PC-3 (cell line): ENCODE measurements around the gene SV2C. TPM values are rescaled to one million over a fixed set of nuclear protein-coding genes. Genes with fewer than 3 reads are reported as not detected.

Experiments
- ATAC-seq: fragments of 200-7000 bp; cut with Tn5 transposase; 2 replicates; pipeline ENCODE4 v1.9.1; 2020; ENCODE audit warnings: mild to moderate bottlenecking, moderate library complexity
- BruUV-seq: library from RNA; stranded (reverse); fragments of 400-500 nt; replicated peaks from 2 replicates; lab custom pipeline; 2021; lab: Mats Ljungman, UMichigan
- CTCF ChIA-PET: fragments of 300-600 bp; sonication (Branson Sonifier 250); formaldehyde crosslinking; loops from one replicate; lab custom pipeline; 2022; ENCODE audit warnings: antibody characterized with exemption; lab: Charles Lee
- POLR2A ChIA-PET: fragments of 300-600 bp; sonication (Branson Sonifier 250); formaldehyde crosslinking; loops from one replicate; lab custom pipeline; 2022; ENCODE audit warnings: antibody characterized with exemption; ENCODE audit not compliant: unreplicated experiment; lab: Charles Lee
- DNase-seq: peaks from one replicate; pipeline ENCODE4 v3.0.0-alpha.2; 2015
- H2AFZ ChIP-seq: fragments of 300-600 bp; sonication (generic); 2 replicates; pipeline ENCODE4 v1.6.0; 2016; ENCODE audit warnings: antibody characterized with exemption, low read length
- H3F3A ChIP-seq: fragments of 300-600 bp; sonication (generic); one replicate; pipeline ENCODE4 v1.6.0; 2017; ENCODE audit warnings: antibody characterized with exemption, low read length, control low read depth, mild to moderate bottlenecking; ENCODE audit not compliant: unreplicated experiment
- H3K27ac ChIP-seq: fragments of 300-600 bp; sonication (generic); 2 replicates; pipeline ENCODE4 v1.5.1; 2016; ENCODE audit warnings: mild to moderate bottlenecking, low read length
- H3K27me3 ChIP-seq: fragments of 300-600 bp; sonication (generic); 2 replicates; pipeline ENCODE4 v1.6.1; 2016; ENCODE audit warnings: low read length, mixed read lengths
- H3K36me3 ChIP-seq: fragments of 300-600 bp; sonication (generic); 2 replicates; pipeline ENCODE4 v1.6.1; 2016; ENCODE audit warnings: low read depth, mixed run types, low read length, mixed read lengths
- H3K4me1 ChIP-seq: fragments of 300-600 bp; sonication (generic); 2 replicates; pipeline ENCODE4 v1.5.1; 2016; ENCODE audit warnings: low read length; ENCODE audit not compliant: insufficient read depth
- H3K4me2 ChIP-seq: fragments of 300-600 bp; sonication (generic); 2 replicates; pipeline ENCODE4 v1.6.0; 2016; ENCODE audit warnings: low read length
- H3K4me3 ChIP-seq: fragments of 300-600 bp; sonication (generic); 2 replicates; pipeline ENCODE4 v1.5.1; 2016; ENCODE audit warnings: mild to moderate bottlenecking, low read length, mixed read lengths
- H3K79me2 ChIP-seq: fragments of 300-600 bp; sonication (generic); 2 replicates; pipeline ENCODE4 v1.6.1; 2017; ENCODE audit warnings: low read length, mixed read lengths
- H3K9ac ChIP-seq: fragments of 300-600 bp; sonication (generic); 2 replicates; pipeline ENCODE4 v1.6.0; 2016; ENCODE audit warnings: mild to moderate bottlenecking, low read length
- H3K9me2 ChIP-seq: fragments of 300-600 bp; sonication (generic); replicated peaks from 2 replicates; pipeline ENCODE4 v1.6.1; 2016; ENCODE audit warnings: mixed run types, low read length, mixed read lengths
- H3K9me3 ChIP-seq: fragments of 300-600 bp; sonication (generic); 2 replicates; pipeline ENCODE4 v1.6.1; 2016; ENCODE audit warnings: low read length, mixed read lengths
- H4K20me1 ChIP-seq: fragments of 300-600 bp; sonication (generic); 2 replicates; pipeline ENCODE4 v1.6.1; 2016; ENCODE audit warnings: low read length, mixed read lengths
- CTCF ChIP-seq: fragments of 300-600 bp; sonication (generic); conservative IDR thresholded peaks from 2 replicates; pipeline ENCODE4 v1.5.1; 2017; ENCODE audit warnings: antibody characterized with exemption, low read depth, mild to moderate bottlenecking, low read length
- EZH2 ChIP-seq: fragments of 300-600 bp; sonication (generic); IDR thresholded peaks from one replicate; pipeline ENCODE4 v1.6.1; 2017; ENCODE audit warnings: antibody characterized with exemption, mild to moderate bottlenecking, low read length; ENCODE audit not compliant: unreplicated experiment
- EZH2phosphoT487 ChIP-seq: fragments of 300-600 bp; sonication (generic); IDR thresholded peaks from 2 replicates; pipeline ENCODE4 v1.6.1; 2018; ENCODE audit warnings: mild to moderate bottlenecking, antibody characterized with exemption, low read length, borderline replicate concordance
- intact Hi-C: fragments of 100-400 bp; cut with micrococcal nuclease; formaldehyde crosslinking; loops from 2 replicates; pipeline ENCODE4 v1.9.0; 2023
- total RNA-seq: library from RNA; depleted of rRNA; stranded (reverse); fragments of >200 nt; gene quantifications from 2 replicates; pipeline ENCODE4 v1.2.3, GENCODE V29; 2014

Gene SV2C
- total RNA-seq, 1 experiment from 2014 or later, result not detected

DNA sequence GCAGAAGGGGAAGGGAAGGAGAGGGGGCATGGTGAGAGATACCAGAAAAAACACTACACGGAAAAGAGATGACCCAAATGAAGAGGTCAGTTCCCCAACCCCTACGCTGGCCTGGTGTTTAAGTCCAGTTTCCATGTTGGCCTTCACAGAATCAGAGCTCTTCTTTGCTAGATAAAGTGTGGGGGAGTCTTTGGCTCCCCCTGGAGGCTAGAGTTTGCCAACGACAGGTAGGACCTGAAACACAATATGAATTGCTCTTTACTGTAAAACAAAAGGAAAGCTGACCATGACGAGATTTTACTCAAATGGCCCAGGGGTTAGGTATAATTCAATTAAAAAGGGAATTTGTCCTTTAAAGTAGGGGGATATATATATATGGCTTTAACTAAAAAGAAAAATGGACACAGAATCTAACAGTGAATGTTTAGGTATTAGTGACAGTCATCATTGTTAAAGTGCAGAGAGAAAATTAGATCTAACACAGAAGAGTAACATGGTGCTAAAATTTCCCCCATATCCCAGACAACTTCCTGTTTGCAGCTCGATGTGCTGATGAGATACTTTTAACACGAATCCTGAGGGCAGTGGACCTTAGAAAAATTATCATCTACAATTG lies 92.0 kb downstream of the SV2C start:
- H3K27me3 ChIP-seq, result peaks cover 12% of the 10 kb centered on the region; the same call in 1 of the 2 replicates
- no peaks in the 10 kb centered on the region for H3K36me3 ChIP-seq
- DNase-seq (peak; percentile 57), ATAC-seq (peak; percentile 45; the same call in 1 of the 2 replicates)
- CTCF ChIA-PET, result interaction anchor here (0.6 to 1.1 kb wide), 5 partner anchors 17 to 698 kb away, joined by 3 to 13 read pairs (median 3); no protein-coding TSS in a partner anchor
- TF ChIP-seq EZH2 (no peak), CTCF (peak; percentile 75)
- intact Hi-C loops, result loop anchor here (2.0 kb wide), 1 partner anchor 440 kb away; no protein-coding TSS in a partner anchor
- POLR2A ChIA-PET, result interaction anchor here (0.5 kb wide), 2 partner anchors 173 to 1226 kb away, joined by 4 to 5 read pairs; no protein-coding TSS in a partner anchor
- H3F3A ChIP-seq, result no peaks in the 10 kb centered on the region
- BruUV-seq, result no TSS peak
- H3K4me3 ChIP-seq, result no peak overlapping the region; the same call in 1 of the 2 replicates
- H3K9me3 ChIP-seq, result no peaks in the 10 kb centered on the region
- H4K20me1 ChIP-seq, result no peaks in the 10 kb centered on the region
- H3K9me2 ChIP-seq, result no peaks in the 10 kb centered on the region
- H3K4me1 ChIP-seq, result no peaks in the 10 kb centered on the region
- no peak overlapping the region for H2AFZ ChIP-seq
- peak overlapping the region; percentile 55; the same call in 1 of the 2 replicates for H3K4me2 ChIP-seq
- no peaks in the 10 kb centered on the region for H3K79me2 ChIP-seq
- H3K27ac ChIP-seq, result no peak overlapping the region
- no peak overlapping the region for H3K9ac ChIP-seq

DNA sequence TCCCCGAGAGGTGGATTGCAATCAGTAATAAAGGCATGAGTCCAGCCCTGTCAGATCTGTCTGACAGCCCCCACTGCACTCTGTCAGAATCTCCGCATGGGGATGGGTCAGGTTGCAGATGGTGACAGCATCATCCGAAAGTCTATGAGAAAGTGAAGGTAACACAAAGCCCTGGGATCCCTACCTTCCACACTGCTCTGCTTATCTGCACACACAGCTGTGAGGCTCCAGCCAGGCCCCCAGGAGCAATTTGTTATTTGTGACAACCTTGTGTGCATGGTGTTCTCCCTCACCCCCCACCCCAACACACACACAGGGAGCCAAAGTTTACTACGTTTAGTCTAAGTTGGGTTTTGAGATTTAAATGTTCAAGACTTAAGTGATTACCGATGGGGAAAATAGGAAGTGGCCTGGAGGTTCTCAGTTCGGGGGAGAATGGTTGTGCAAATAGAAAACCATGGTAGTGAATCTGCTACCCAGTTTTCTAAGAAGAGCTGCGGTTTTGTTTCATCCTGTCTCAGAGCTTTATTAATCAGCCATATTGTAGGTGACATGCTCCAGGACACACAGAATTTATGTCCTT lies 92.7 kb downstream of the SV2C start:
- Histone ChIP-seq H3K9me2 (no peaks in the 10 kb centered on the region), H3K9me3 (no peaks in the 10 kb centered on the region), H4K20me1 (no peaks in the 10 kb centered on the region), H3K79me2 (no peaks in the 10 kb centered on the region), H3K27ac (no peak overlapping the region), H3K36me3 (no peaks in the 10 kb centered on the region), H3K4me2 (no peak overlapping the region), H3K27me3 (peaks cover 19% of the 10 kb centered on the region; the same call in 1 of the 2 replicates), H3K4me1 (no peaks in the 10 kb centered on the region), H3F3A (no peaks in the 10 kb centered on the region), H3K4me3 (no peak overlapping the region), H2AFZ (no peak overlapping the region), H3K9ac (no peak overlapping the region)
- no peak for ATAC-seq
- ChIA-PET CTCF (interaction anchor here (1.1 kb wide), 1 partner anchor 441 kb away, joined by 7 read pairs; no protein-coding TSS in a partner anchor), POLR2A (no interaction called here)
- intact Hi-C loops, result loop anchor here (2.0 kb wide), 1 partner anchor 441 kb away; no protein-coding TSS in a partner anchor
- BruUV-seq, result no TSS peak
- no peak for DNase-seq
- no peak for TF ChIP-seq CTCF
- no peak for TF ChIP-seq EZH2phosphoT487

DNA sequence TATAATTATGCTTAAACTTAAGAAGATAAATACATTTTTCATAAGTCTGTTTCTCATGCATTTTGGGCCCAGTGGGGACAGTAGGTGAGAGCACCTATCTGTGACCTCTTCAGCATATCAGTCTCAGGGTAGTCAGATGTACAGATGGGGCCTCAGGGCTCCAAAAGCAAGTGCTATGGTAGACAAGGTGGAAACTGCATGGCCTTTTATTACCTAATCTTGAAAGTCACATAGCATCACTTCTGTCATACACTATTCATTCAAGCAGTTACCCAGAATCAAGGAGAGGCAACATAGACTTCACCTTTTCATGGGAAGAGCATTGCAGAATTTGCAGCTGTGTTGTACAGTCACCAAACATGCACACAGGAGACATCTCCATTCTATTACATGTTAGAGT lies 94.8 kb downstream of the SV2C start:
- ChIA-PET POLR2A (no interaction called here), CTCF (no interaction called here)
- Histone ChIP-seq H2AFZ (no peak overlapping the region), H3K4me3 (no peak overlapping the region), H3K9me3 (no peaks in the 10 kb centered on the region), H3K36me3 (no peaks in the 10 kb centered on the region), H3K9me2 (no peaks in the 10 kb centered on the region), H3K27ac (no peak overlapping the region), H4K20me1 (no peaks in the 10 kb centered on the region), H3K79me2 (no peaks in the 10 kb centered on the region), H3F3A (no peaks in the 10 kb centered on the region), H3K9ac (no peak overlapping the region), H3K4me1 (no peaks in the 10 kb centered on the region), H3K27me3 (peaks cover 19% of the 10 kb centered on the region; the same call in 1 of the 2 replicates), H3K4me2 (no peak overlapping the region)
- ATAC-seq, result no peak
- TF ChIP-seq EZH2phosphoT487, result no peak
- no peak for TF ChIP-seq EZH2
- no peak for TF ChIP-seq CTCF
- intact Hi-C loops, result no loop called here
- no peak for DNase-seq
- no TSS peak for BruUV-seq
